ENCODE data around the gene LRRK1.

GRCh38 chr15:101026656-101027272 lies 107.6 kb downstream of the LRRK1 start:
- no peak for TF ChIP-seq RFX5 (IDR thresholded peaks at IDR 0.05; ENCODE audit: low read depth, low read length)
- TF ChIP-seq POLR2A (IDR thresholded peaks at IDR 0.05; ENCODE audit: low read depth, low read length), result no peak
- TF ChIP-seq BHLHE40 (IDR thresholded peaks at IDR 0.05; ENCODE audit: low read depth, low read length), result no peak
- TF ChIP-seq MAFK (IDR thresholded peaks at IDR 0.05; ENCODE audit: low read depth, low read length), result no peak
- TF ChIP-seq USF2 (IDR thresholded peaks at IDR 0.05; ENCODE audit: low read depth, low read length), result no peak
- TF ChIP-seq, protein P1, sequence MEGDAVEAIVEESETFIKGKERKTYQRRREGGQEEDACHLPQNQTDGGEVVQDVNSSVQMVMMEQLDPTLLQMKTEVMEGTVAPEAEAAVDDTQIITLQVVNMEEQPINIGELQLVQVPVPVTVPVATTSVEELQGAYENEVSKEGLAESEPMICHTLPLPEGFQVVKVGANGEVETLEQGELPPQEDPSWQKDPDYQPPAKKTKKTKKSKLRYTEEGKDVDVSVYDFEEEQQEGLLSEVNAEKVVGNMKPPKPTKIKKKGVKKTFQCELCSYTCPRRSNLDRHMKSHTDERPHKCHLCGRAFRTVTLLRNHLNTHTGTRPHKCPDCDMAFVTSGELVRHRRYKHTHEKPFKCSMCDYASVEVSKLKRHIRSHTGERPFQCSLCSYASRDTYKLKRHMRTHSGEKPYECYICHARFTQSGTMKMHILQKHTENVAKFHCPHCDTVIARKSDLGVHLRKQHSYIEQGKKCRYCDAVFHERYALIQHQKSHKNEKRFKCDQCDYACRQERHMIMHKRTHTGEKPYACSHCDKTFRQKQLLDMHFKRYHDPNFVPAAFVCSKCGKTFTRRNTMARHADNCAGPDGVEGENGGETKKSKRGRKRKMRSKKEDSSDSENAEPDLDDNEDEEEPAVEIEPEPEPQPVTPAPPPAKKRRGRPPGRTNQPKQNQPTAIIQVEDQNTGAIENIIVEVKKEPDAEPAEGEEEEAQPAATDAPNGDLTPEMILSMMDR (conservative IDR thresholded peaks at IDR 0.05; ENCODE audit: low read depth, low read length), result no peak
- no peak for TF ChIP-seq SMC3 (IDR thresholded peaks at IDR 0.05; ENCODE audit: low read depth, low read length)
- no peak for TF ChIP-seq CEBPB (IDR thresholded peaks at IDR 0.05; ENCODE audit: low read depth, low read length)
- no peak for TF ChIP-seq RCOR1 (IDR thresholded peaks at IDR 0.05; ENCODE audit: insufficient replicate concordance, low read length)
- TF ChIP-seq MXI1 (IDR thresholded peaks at IDR 0.05; ENCODE audit: borderline replicate concordance, low read depth, low read length), result no peak
- no peak for TF ChIP-seq ELK1 (IDR thresholded peaks at IDR 0.05; ENCODE audit: borderline replicate concordance, low read depth, low read length)
- no peak for TF ChIP-seq FOS (IDR thresholded peaks at IDR 0.05; ENCODE audit: low read depth, low read length)
- TF ChIP-seq CHD1 (IDR thresholded peaks at IDR 0.05; ENCODE audit: low read depth, low read length), result no peak
- TF ChIP-seq RAD21 (IDR thresholded peaks at IDR 0.05; ENCODE audit: low read length), result no peak
